Caki2 (cell line): Measurements from ENCODE around the gene TOMM20. TPM values are rescaled to one million over a fixed set of nuclear protein-coding genes. Genes with fewer than 3 reads are reported as not detected.

Experiments used
- DNase-seq: peaks from one replicate; pipeline ENCODE4 v3.0.0-alpha.2; 2015; ENCODE audit warnings: low read depth
- in situ Hi-C: cut with HindIII; loops from 2 replicates; pipeline ENCODE4 v1.10.0; 2016; ENCODE audit warnings: low sequenced_read_pairs, low pct_unique_long_range_greater_than_20kb, mixed read lengths
- total RNA-seq: library from RNA; depleted of rRNA; stranded (reverse); fragments of >200 nt; shearing (Covaris generic); gene quantifications from 2 replicates; pipeline ENCODE4 v1.2.3, GENCODE V29; 2014; ENCODE audit warnings: low replicate concordance

Gene TOMM20
- total RNA-seq, 1 experiment from 2014 or later = 111 TPM

DNA sequence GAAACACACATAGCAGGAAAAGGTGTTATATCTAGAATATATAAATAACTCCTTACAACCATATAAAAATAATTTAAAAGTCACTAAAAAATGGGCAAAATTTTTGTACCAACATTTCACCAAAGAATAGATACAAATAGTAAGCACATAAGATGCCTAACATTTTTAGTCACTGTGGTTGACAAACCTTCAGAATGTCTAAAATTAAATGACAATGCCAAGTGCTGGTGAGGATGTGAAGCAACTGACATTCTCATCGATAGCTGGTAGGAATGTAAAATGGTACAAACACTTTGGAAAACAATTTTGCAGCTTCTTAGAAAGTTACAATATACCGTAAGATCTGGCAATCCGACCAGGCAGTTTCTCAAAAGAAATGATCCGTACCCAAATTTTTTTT is 14.4 kb upstream of the TOMM20 start:
- in situ Hi-C loops = no loop called here
- DNase-seq = no peak

DNA sequence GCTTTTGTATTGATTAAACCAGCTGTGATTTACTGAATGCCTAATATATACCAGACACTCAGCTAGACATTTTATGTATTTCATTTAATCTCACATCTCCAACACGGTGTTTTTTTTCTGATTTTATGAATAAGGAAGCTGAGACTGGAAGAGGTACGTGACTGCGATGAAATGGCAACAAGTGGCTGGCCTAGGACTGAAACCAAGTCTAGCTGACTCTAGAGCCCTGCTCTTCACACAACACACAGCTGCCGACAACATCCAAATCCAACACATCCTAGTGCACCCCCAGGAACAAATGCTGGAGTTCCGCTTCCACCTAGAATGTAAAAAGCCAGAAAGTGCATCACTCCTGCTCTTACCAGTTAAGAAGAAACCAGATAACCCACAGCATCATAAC is 10.7 kb upstream of the TOMM20 start:
- DNase-seq = no peak
- in situ Hi-C loops = no loop called here

DNA sequence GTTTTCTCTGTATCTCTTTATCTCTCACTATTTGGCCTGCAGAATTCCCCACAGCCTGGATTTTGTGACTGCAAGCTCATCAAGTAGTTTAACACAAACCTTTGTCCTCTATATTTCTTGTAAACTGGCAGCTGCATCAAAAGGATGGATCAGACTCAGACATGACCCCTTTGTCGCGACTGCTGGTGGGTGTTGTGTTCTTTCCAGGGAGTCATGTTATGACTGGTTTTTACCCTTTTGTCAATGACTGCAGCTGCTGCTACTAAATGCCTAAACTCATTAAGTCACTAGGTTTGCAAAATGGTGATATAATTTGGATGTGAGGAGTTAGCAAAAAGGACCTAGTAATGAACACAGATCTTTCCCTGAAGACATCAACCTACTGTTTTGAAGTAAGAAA is 10.2 kb upstream of the TOMM20 start:
- in situ Hi-C loops = no loop called here
- DNase-seq = no peak

DNA sequence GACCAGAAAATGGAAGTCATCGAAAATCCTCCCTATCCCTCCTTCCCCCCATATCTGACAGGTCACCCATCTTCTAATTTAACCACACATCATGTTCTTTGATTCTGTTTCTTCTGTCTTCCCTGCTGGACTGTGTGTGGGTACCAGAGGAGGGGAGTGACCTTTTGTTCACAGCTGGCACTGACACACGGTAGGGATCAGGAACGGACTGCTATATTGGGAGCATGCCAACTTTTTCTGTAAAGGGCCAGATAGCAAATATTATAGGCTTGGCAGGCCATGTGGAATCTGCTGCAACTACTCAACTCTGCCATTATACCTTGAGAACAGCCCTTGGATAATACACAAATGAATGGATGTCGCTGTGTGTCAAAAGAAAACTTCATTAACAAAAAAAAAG is 7.5 kb upstream of the TOMM20 start:
- DNase-seq = no peak
- in situ Hi-C loops = no loop called here

DNA sequence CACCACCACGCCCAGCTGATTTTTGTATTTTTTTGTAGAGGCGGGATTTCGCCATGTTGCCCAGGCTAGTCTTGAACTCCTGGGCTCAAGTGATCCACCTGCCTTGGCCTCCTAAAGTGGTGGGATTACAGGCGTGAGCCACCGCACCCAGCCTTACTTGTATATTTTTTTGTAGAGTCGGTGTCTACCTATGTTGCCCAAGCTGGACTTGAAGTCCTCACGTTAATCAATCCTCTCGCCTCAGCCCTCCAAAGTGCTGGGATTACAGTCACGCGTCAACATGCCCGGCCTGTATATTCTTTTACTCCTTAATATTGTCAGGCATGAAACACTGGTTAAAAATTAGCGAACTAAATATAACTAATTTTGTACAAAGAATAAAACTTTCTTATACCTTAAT is 5.5 kb upstream of the TOMM20 start:
- no peak for DNase-seq
- in situ Hi-C loops = no loop called here

DNA sequence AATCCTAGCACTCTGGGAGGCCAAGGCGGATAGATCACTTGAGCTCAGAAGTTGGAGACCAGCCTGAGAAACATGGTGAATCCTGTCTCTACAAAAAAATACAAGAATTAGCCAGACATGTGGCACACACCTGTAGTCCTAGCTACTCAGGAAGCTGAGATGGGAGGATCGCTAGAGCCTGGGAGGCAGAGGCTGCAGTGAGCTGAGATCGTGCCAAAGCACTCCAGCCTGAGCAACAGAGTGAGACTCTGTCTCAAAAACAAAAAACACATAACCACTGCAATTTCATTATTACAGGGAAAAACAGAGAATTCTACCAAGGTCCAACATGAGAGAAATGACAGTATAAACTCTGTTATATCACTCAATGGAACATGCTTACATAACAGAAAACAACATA is 4.4 kb upstream of the TOMM20 start:
- no peak for DNase-seq
- in situ Hi-C loops = no loop called here

DNA sequence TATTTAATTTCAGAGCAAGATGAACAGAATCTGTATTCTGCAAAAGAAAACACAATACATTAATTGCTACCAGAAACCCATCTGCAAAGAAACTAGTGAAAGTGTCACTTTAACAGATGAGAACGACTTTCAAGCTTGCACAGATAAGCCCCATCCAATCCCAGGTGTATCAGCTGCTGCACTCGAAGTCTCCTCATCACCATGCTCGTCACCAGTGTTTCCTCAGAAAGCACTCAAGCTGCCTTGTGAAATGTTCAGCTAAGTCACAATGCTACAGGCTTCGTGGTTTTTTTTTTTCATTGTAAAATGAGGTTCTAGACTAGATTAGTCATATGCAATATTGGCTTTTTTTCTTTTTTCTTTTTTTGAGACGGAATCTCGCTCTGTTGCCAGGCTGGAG is 3.3 kb upstream of the TOMM20 start:
- no peak for DNase-seq
- in situ Hi-C loops = no loop called here

DNA sequence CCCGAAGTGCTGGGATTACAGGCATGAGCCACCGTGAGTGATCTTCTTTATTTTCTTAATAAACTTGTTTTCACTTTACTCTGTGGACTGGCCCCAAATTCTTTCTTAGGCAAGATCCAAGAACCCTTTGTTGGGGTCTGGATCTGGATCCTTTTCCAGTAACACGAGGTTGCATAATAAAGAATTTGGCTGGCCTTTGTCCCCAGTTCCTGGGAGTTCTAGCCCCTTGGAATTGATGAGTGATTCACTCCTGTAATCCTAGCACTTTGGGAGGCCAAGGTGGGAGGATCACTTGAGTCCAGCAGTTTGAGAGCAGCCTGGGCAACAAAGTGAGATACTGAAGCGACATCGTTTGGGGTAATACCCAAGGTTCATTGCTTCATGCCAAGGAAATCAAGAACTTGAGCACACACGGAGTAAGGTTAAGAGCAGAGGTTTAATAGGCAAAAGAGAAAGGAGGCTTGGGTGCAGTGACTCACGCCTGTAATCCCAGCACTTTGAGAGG is 2.2 kb upstream of the TOMM20 start:
- DNase-seq = no peak
- in situ Hi-C loops = no loop called here

DNA sequence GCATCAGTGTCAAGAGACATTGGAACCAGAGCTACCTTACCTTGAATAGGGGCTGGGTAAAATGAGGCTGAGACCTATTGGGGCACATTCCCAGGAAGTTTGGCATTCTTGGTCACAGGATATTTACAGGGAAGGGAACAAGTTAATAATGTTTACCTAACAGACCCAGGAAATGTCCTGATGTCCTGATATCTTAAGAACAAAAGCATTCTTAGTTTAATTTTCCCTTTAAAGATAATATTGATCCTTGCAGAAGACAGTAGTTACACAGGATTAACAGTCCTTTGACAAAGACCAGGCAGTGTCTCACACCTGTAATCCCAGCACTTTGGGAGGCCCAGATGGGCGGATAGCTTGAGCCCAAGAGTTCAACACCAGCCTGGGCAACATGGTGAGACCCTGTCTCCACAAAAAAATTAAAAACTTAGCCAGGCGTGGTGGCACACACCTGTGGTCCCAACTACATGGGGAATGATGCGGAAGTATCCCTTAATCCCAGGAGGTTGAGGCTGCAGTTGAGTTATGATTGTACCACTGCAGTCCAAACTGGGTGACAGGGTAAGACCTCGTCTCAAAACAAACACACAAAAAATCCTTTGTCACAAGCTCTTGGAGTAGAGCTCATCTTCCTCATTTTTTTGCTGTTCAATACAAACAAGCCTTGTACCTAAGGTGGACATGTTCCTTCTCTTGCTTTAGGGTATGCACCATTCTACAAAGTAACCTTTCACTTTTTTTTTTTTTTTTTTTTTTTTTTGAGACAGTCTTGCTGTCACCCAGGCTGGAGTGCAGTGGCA is 1.3 kb upstream of the TOMM20 start:
- DNase-seq = no peak
- in situ Hi-C loops = no loop called here

DNA sequence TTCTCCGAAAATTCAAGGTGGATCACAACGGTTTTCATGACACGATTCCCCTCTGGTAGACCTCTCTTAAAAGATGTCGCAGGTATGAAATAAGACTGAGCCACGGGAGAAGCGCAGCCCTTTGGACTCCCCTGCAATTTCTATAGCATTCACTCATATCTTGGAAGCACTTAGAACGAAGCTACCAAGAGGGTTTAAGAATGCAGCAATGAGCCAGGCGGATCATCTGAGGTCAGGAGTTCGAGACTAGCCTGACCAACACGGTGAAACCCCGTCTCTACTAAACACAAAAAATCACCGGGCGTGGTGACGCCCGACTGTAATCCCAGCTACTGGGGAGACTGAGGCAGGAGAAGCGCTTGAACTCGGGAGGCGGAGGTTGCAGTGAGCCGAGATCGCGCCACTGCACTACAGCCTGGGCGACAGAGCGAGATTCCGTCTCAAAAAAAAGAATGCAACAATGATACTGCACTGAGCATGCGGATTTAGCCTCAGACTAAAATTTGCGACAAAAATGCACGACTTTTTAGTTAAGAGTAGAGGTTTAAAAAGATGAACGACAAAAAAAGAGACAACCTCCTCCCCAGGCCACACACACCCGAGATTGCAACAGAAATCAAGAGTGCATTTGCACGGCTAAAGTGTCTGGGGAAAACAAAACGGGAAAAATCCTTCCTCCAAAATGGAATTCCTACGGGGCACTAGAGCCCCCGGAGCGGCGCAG is 743 bp downstream of the TOMM20 start:
- in situ Hi-C loops = no loop called here
- no peak for DNase-seq

DNA sequence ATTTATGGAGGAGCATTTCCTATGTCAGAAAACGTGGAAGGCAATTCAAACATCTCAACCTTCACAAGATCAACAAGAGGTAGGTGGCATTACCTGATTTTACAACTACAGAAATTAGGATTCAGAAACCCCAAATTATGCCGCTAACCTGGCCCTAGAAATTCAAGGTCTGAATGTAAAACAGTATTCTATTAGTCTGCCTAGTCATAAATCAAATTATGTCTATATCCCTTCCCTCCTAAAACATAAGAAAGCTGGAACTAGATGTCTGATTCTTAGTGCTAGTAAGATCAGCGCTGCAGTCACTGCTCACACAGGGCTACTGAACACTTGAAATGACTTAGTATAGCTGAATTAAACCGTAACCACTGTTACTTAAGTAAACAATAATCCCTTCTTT is 1.4 kb downstream of the TOMM20 start:
- in situ Hi-C loops = no loop called here
- no peak for DNase-seq

DNA sequence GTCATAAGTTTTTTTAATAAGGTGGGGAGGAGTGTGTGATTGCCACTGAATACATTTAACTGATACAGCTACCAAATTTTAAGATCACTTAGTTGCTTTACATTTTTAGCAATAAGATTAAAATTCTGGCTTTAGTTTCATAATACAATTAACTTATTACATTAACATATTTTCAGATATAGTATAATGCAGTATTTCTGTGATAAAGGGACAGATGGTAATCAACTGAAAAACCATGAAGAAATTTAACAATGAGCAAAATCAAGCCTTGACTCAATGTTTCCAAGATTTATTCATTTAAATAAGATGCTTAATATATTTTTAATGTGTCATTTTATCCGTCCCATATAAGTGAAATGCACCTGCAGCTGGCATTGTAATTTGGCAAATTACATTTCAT is 4.0 kb downstream of the TOMM20 start:
- DNase-seq = no peak
- in situ Hi-C loops = no loop called here

DNA sequence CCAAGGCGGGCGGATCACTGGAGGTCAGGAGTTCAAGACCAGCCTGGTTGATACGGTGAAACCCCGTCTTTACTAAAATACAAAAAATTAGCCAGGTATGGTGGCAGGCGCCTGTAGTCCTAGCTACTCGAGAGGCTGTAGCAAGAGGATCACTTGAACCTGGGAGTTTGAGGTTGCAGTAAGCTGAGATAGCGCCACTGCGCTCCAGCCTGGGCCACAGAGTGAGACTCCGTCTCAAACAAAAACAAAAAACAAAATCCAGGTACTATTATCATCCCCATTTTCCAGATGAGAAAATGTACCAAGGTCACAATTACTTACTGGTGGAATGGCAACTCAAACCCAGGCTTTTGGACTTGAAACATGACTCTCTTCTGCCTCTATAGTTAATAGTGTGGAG is 4.5 kb downstream of the TOMM20 start:
- no peak for DNase-seq
- in situ Hi-C loops = no loop called here

DNA sequence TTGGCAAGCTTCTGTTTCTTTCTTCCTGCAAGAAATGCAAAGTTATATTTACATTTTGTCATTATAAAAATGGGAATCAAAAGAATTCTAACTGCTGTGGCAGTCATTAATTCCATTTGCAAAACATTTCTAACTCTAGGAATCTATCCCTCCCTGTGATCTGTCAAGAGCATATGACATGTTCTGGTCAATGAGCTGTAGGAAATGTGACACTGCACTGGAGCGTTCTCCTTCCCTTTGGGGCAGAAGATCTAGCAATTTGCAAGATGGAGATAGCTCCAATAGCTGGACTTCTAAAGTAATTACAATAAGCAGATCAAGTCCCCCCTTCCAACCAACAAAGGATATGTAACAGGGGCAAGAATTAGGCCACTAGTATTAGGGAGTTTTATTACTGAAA is 6.3 kb downstream of the TOMM20 start:
- no peak for DNase-seq
- in situ Hi-C loops = no loop called here

DNA sequence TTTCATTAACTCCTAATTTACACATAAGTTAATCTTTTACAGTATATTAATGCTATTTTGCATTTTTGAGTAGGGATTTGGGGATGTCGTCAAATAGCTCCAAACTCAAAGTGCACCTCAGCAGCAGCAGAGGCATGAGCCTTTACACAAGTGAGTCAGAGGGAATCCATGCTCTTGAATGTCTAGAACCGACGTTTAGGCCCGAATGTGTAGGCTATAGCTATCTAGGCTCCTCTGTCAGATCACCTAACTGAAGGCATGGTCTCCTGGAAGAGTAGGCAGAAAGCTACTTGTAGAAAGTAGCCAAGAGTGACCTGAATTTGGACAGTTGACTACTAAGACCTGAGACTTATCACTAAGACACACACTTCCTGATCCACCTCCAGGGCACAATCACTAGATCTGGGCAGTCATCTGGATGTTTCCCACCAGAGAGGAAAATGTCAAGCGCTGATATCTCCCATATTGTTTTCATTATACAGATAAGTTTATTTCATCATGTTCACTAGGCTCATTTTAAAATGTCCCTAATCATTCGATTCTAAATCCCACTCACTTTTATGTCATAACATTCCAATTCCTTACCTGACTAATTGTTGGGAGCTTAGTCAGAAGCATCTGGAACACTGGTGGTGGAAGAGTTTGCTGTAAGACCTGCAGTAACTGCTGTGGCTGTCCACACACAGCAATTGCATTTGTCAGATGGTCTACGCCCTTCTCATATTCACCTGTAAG is 15.3 kb downstream of the TOMM20 start:
- no peak for DNase-seq
- in situ Hi-C loops = no loop called here

DNA sequence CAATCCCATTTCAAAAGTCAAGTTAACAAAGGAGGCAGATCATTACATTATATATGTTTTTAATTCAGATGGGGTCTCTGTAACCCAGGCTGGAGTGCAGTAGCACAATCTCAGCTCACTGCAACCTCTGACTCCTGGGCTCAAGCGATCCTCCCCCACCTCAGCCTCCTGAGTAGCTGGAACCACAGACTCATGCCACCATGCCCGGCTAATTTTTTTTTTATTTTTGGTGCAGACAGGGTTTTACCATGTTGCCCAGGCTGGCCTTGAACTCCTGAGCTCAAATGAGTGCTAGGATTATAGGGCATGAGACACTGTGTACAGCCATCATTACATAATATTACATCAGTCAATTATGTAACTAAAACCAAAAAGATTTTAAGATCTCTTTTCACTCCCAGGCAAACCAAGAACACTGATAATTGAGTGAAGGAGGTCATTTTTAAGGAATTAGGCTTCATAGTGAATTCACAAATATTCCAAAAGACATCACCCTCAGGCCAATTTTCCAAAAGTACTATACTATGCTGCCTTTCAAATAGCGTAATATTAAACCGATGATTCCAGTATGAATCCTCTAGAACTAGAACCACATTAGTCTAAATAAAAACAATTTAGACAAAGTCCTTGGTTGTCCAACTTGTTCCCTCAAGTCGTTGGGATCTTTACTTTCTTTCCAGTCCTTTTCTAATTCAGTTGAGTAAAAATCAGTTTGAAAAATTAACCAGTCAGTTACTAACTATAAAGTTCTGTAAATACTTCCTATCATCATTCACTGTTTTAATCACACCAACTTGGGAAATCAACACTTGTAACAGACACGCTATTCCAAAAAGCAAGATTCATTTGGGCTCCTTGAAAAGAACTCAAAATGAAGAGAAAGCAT is 16.1 kb downstream of the TOMM20 start:
- in situ Hi-C loops = no loop called here
- DNase-seq = no peak

DNA sequence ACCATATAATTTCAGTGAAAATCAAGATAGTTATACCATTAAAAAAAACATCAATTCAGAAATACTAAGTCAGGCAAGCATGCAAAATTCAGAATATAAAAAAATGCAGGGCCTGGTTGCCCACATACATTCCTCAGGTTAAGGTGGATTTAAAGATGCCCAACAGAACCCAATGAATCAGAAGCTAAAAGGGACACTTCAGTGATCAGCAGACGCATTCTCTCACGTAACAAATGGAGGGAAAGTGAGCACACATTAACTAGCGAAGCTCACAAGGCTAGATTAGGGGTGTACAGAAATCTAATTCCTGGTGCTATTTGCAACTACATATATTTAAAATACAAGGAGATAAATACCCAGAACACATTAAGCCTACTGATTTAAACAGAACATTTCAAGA is 17.5 kb downstream of the TOMM20 start:
- in situ Hi-C loops = no loop called here
- no peak for DNase-seq

DNA sequence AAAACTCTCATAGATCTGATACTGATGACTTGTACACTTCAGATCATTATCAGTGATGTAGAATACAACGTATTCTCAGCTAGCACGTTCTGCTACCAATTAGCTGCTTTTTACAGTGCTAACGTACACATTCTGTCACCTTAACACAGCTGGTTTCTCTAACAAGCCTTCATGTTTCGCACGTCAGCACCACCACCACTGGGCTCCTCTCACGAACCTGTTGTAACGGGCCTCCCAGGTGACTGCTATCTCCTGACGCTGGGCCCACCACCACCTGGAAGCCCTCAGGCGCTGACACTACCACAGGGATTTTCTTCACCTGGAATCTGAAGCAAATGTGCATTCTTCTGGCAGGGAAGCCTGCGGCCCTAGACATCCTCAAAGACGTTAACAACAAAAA is 19.8 kb downstream of the TOMM20 start:
- no peak for DNase-seq
- in situ Hi-C loops = no loop called here
